NCI-H1417 treated with DMSO at 0.1 percent for 48 hours (cell line): ENCODE data around the gene OS9.
"Not testable (repeated sequence)": the region's sequence is repeated elsewhere in the genome, so short reads cannot be mapped to it uniquely, and the experiment has no call there.

Source experiments
- DNase-seq: peaks from one replicate; lab custom pipeline; 2025; lab: John Stamatoyannopoulos, UW

Gene OS9

DNA sequence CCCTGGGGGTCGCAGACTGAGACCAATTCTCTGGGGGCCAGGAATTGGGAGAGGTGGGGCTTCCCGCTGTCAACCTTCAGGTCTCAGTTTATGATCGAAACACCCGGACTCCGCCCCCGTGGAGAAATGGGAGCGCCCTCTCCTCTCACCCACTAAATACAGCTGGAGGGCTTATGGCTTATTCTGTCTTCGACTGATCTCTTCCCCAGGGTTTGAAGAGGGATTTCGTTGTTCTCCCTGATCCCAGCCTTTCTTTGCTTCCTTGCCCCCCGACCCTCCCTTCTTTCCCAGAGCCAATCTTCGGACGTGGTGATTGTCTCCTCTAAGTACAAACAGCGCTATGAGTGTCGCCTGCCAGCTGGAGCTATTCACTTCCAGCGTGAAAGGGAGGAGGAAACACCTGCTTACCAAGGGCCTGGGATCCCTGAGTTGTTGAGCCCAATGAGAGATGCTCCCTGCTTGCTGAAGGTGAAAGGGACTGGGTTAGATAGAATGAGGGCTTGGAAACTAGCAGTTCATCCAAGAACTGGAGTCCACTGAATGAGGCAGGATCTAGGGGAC is 607 bp downstream of the OS9 start:
- no peak for DNase-seq

DNA sequence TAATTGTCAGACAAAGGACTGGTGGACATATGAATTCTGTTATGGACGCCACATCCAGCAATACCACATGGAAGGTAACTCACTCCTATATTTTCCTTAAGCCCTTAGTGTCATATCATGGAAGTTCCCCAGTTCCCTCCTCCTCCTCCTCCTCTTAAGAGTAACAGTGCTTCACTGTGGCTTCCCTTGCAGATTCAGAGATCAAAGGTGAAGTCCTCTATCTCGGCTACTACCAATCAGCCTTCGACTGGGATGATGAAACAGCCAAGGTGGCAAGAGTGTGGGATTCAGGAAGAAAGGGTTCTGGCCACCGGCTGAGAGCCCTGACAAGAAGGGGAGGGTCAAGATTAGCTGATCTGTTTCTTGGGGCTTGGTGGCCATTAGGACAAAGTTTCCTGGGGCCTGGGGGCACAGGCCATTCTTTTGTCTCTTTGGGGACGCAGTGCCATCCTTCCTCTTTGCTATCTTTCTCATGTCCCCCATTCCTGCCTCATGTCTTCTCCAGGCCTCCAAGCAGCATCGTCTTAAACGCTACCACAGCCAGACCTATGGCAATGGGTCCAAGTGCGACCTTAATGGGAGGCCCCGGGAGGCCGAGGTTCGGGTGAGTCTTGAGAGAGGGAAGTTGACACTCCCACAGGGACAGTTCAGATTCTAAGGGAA is 2.0 kb downstream of the OS9 start:
- no peak for DNase-seq

- no peak for DNase-seq
Measured at GRCh38 chr12:57697076-57697475, 3.1 kb downstream of the OS9 start.

- no peak for DNase-seq
Measured at GRCh38 chr12:57698414-57698813, 4.5 kb downstream of the OS9 start.

DNA sequence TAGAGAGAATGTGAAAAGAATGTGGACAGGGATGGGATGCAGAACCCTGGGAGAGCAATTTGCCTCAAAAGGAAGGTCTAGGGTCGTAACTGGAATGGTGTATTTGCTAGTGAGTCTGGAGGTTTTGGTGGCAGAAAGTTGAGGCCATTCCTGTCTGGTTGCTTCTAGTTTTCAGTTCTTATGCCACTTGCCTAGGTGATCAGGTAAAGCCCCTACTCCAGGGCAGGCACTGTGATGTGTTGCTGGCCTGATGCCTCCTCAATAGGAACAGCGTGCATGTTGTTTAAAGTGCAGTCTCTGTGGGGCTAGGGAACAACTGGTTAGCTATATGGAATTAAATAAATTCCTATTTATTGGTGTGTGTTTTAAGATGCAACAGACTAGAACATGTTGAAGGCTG is 6.4 kb downstream of the OS9 start:
- no peak for DNase-seq

DNA sequence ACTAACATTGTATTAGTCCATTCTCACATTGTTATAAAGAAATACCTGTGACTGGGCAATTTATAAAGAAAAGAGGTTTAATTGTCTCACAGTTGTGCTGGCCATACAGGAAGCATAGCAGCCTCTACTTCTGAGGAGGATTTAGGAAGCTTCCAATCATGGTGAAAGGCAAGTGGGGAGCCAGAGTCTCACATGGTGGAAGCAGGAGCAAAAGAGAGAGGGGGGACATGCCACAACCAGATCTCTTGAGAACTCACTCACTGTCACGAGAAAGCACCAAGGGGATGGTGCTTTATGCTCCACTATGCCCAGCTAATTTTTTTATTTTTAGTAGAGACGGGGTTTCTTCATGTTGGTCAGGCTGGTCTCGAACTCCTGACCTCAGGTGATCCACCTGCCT is 13.3 kb downstream of the OS9 start:
- DNase-seq = no peak

GRCh38 chr12:57708296-57708695 is 14.4 kb downstream of the OS9 start:
- no peak for DNase-seq

- no peak for DNase-seq
Measured at GRCh38 chr12:57712701-57713100, 18.8 kb downstream of the OS9 start.

- no peak for DNase-seq
Measured at GRCh38 chr12:57713209-57713608, 19.3 kb downstream of the OS9 start.

DNA sequence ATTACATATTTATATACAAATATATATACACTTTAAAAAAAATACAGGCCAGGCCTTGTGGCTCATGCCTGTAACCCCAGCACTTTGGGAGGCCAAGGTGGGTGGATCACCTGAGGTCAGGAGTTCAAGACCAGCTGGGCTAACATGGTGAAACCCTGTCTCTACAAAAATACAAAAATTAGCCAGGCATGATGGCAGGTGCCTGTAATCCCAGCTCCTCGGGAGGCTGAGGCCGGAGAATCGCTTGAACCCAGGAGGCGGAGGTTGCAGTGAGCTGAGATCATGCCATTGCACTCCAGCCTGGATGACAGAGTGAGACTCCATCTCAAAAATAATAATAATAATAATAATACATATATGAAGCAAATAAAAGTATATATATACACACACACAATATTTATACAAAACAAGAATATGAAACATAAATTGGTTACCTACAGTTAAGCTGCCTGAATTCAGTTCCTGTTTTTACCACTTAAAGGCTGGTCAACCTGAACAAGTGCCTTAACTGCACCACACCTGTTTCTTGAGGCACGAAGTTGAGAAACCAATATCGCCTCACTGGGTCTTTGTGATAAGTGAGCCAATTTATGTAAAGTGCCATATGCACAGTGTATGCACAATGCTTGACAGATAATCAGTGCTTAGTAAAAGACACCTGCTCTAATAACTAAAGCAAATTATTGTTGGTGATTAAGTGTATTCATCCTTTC is 21.3 kb downstream of the OS9 start:
- DNase-seq = not testable (repeated sequence)

GRCh38 chr12:57715786-57716185 is 21.9 kb downstream of the OS9 start:
- DNase-seq = no peak

DNA sequence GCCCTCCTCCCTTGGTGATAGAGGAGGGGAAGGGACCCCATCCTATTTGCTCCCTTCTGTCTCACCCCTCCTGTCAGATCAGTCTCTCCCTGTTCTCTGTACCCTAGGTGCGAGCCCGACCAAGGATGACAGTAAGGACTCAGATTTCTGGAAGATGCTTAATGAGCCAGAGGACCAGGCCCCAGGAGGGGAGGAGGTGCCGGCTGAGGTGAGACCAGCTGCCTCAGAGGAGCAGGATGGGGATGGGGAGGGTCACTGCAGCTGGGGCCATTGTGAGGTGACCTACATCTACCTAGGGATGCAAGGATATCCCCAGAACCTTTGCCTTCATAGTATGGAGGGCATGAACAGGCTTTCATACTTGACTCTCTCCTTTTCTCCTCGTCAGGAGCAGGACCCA is 22.4 kb downstream of the OS9 start:
- DNase-seq = no peak

- DNase-seq = no peak
Measured at GRCh38 chr12:57717131-57717530, 23.2 kb downstream of the OS9 start.

DNA sequence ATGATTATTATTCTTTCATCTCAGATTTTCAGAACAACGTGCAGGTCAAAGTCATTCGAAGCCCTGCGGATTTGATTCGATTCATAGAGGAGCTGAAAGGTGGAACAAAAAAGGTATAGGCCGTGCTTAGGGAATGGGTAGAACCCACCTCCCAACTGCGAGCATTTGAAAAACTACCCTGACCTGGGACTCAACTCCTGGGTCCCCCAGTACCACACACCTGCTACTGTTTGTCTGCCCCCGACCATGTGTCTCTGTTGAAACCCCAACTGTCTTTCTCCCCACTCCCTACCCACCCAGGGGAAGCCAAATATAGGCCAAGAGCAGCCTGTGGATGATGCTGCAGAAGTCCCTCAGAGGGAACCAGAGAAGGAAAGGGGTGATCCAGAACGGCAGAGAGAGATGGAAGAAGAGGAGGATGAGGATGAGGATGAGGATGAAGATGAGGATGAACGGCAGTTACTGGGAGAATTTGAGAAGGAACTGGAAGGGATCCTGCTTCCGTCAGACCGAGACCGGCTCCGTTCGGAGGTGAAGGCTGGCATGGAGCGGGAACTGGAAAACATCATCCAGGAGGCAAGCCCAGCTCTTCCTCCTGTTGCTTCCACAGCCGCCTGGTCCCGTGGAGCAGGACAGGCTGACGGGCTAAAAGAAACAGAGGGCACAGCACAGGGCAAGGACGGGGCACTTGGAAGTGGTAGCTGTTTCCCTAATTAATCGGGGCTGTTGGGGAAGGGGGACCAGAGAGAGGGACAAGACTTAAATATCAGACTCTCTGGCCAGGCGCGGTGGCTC is 24.1 kb downstream of the OS9 start:
- DNase-seq = no peak

- no peak for DNase-seq
Measured at GRCh38 chr12:57718641-57719528, 25.0 kb downstream of the OS9 start.

- DNase-seq = no peak
Measured at GRCh38 chr12:57719777-57720605, 26.1 kb downstream of the OS9 start.

GRCh38 chr12:57720606-57721595 is 27.0 kb downstream of the OS9 start:
- no peak for DNase-seq

- not testable (repeated sequence) for DNase-seq
Measured at GRCh38 chr12:57721846-57722608, 28.1 kb downstream of the OS9 start.
